ENCODE data around the gene STAG2.

DNA sequence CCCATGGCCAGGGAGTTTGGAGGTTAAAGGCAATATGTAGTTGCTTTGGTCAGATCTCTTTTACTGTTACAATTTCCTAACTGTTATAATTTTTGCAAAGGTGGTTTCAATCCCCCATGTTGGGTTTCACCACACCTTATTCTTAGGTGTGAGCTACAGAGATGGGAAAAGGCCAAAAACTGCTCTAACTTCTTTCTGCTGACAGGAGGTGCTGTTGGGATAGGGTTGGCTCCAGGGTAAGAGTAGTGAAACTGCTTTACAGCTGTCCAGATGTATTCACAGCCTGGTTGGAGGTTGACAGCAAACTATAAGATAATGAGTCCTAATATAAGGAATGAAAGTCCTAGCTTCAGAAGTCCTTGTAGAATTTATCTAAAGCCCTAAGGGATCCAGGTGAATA is 189.7 kb downstream of the STAG2 start:
- TF ChIP-seq, protein P1, sequence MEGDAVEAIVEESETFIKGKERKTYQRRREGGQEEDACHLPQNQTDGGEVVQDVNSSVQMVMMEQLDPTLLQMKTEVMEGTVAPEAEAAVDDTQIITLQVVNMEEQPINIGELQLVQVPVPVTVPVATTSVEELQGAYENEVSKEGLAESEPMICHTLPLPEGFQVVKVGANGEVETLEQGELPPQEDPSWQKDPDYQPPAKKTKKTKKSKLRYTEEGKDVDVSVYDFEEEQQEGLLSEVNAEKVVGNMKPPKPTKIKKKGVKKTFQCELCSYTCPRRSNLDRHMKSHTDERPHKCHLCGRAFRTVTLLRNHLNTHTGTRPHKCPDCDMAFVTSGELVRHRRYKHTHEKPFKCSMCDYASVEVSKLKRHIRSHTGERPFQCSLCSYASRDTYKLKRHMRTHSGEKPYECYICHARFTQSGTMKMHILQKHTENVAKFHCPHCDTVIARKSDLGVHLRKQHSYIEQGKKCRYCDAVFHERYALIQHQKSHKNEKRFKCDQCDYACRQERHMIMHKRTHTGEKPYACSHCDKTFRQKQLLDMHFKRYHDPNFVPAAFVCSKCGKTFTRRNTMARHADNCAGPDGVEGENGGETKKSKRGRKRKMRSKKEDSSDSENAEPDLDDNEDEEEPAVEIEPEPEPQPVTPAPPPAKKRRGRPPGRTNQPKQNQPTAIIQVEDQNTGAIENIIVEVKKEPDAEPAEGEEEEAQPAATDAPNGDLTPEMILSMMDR (IDR thresholded peaks at IDR 0.05), result no peak
- TF ChIP-seq POLR2A (IDR thresholded peaks at IDR 0.05), result no peak
